Uterus (tissue), 4 donors: ENCODE data around the gene ARVCF. TPM values are rescaled to one million over a fixed set of nuclear protein-coding genes. Genes with fewer than 3 reads are reported as not detected.

Experiments used
- DNase-seq, 2 donors: peaks; one replicate each; pipeline ENCODE4 v3.0.0-alpha.2; 2019 to 2020
- H3K27ac ChIP-seq, 2 donors: fragments of 200-600 bp; sonication (generic); 1 replicate in 1 of 2; 2 replicates in 1 of 2; pipeline ENCODE4 v1.5.1; 2016 to 2018
- H3K27me3 ChIP-seq, 2 donors: fragments of 200-600 bp; sonication (generic); one replicate each; pipeline ENCODE4 v1.5.1; 2018 to 2019; ENCODE audit warnings: control low read depth in 1 of 2
- H3K36me3 ChIP-seq, 2 donors: fragments of 200-600 bp; sonication (generic); one replicate each; pipeline ENCODE4 v1.5.1; 2019; ENCODE audit warnings: control low read depth in 1 of 2
- H3K4me1 ChIP-seq, 2 donors: fragments of 200-600 bp; sonication (generic); one replicate each; pipeline ENCODE4 v1.5.1; 2018 to 2019; ENCODE audit warnings: control low read depth in 1 of 2
- H3K4me3 ChIP-seq, 2 donors: fragments of 200-600 bp; sonication (generic); 1 replicate in 1 of 2; 2 replicates in 1 of 2; pipeline ENCODE4 v1.5.1; 2018 to 2019; ENCODE audit warnings: mild to moderate bottlenecking in 1 of 2
- H3K9me3 ChIP-seq, 2 donors: fragments of 200-600 bp; sonication (generic); one replicate each; pipeline ENCODE4 v1.5.1; 2019; ENCODE audit warnings: control low read depth in 1 of 2
- POLR2A ChIP-seq, 2 donors: fragments of 450-650 bp; IDR thresholded peaks; one replicate each; pipeline ENCODE4 v1.6.1; 2016; ENCODE audit warnings: antibody characterized with exemption in 2 of 2, mild to moderate bottlenecking in 1 of 2, moderate library complexity in 1 of 2
- intact Hi-C: fragments of 100-400 bp; cut with DNase I; formaldehyde crosslinking; loops from one replicate; pipeline ENCODE4 v1.15.1; 2023; ENCODE audit warnings: low total_unique reads
- total RNA-seq, 4 donors: library from RNA; depleted of rRNA in 3 of 4; stranded (reverse); fragments of >200 nt in 3 of 4; gene quantifications; one replicate each; pipeline versions ENCODE4 v1.1.0 to v1.2.4, GENCODE V29; 2014 to 2023
- TF ChIP-seq, protein P1 (sequence below), 4 experiments: fragments of 200-600 bp in 2 of 4; fragments of 450-650 bp in 2 of 4; sonication (generic) in 2 of 4; IDR thresholded peaks; one replicate each; pipeline ENCODE4 v1.5.1; 2016 to 2019; ENCODE audit warnings: antibody characterized with exemption in 4 of 4, mild to moderate bottlenecking in 2 of 4, moderate library complexity in 1 of 4
- donor health status: DM: yes; HTN: yes; CAD: no.

The ARVCF gene
- total RNA-seq, 4 donors from 2014 or later: 1.5 to 43.4 (median 16.6) TPM

DNA sequence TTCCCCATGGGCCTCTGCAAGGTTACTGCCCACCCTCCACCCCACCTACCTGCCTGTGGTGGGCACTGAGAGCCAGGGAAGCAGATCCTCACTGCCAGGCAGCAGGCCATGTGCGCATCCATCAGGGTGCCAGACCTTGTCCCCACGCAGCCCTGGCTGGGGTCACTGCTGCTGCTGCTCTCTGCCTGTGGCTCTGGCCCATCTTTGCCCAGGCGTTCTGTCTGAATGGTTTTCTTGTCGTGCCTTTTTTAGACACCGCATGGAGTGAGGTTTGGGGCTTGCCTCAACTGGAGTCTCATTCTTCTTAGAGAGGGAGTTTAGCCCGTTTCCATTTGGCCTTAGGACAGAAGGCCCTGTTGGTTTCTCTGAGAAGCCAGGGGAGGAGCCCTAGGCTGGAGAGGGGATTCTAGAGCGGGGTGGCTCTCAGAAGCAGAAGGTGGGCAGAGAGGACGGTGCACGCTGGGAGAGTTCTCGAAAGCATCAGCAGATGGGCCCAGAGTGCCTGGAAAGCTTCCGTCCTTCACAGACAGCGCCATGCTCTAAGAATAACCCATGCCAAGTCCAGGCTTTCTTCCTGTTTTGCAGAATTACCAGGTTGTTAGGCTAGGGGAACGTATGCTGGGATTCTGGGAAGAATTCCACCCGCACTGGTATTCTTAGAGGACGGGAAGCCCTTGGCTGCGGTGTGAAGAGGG, 12.4 kb upstream of the ARVCF start:
- H3K9me3 ChIP-seq: no peaks in the 10 kb centered on the region
- TF ChIP-seq, protein P1, sequence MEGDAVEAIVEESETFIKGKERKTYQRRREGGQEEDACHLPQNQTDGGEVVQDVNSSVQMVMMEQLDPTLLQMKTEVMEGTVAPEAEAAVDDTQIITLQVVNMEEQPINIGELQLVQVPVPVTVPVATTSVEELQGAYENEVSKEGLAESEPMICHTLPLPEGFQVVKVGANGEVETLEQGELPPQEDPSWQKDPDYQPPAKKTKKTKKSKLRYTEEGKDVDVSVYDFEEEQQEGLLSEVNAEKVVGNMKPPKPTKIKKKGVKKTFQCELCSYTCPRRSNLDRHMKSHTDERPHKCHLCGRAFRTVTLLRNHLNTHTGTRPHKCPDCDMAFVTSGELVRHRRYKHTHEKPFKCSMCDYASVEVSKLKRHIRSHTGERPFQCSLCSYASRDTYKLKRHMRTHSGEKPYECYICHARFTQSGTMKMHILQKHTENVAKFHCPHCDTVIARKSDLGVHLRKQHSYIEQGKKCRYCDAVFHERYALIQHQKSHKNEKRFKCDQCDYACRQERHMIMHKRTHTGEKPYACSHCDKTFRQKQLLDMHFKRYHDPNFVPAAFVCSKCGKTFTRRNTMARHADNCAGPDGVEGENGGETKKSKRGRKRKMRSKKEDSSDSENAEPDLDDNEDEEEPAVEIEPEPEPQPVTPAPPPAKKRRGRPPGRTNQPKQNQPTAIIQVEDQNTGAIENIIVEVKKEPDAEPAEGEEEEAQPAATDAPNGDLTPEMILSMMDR (IDR thresholded peaks at IDR 0.05): no peak
- no peak for TF ChIP-seq POLR2A (IDR thresholded peaks at IDR 0.05)
- no peaks in the 10 kb centered on the region for H3K4me1 ChIP-seq
- no peak for DNase-seq
- H3K4me3 ChIP-seq: no peak overlapping the region
- no peak overlapping the region for H3K27ac ChIP-seq
- H3K36me3 ChIP-seq: no peaks in the 10 kb centered on the region
- intact Hi-C loops: no loop called here
- H3K27me3 ChIP-seq: no peaks in the 10 kb centered on the region

DNA sequence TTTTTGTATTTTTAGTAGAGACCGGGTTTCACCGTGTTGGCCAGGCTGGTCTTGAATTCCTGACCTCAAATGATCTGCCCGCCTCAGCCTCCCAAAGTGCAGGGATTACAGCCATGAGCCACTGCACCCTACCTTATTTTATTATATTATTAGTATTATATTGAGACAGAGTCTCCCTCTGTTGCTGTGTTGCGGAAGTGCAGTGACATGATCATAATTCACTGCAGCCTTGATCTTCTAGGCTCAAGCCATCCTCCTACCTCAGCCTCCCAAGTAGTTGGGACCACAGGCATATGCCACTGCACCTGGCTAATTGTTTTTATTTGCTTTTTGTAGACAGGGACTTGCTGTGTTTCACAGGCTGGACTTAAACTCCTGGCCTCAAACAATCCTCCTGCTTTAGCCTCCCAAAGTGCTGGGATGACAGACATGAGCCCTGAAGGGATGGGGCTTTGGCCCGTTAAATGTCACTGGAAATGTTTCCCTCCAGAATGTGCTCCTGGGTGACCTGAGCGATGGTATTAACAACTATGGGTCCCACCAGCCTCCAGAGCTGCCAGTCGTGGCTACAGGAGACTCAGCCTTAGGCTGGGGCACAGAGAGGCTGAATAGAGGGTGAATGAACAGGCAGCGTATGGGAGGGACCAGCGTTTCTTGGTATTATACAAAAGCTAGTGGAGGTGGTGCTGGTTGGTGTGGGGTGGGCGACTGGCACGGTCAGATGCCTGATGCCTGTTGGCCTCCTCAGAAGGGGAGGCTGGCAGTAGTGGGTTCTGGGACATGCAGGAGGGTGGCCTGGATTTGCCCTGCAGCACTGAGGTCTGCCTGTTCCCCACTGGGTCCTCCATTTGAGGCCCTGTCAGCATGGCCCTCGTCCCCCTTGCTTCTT, 11.6 kb upstream of the ARVCF start:
- Histone ChIP-seq H3K9me3 (no peaks in the 10 kb centered on the region), H3K36me3 (no peaks in the 10 kb centered on the region), H3K27ac (no peak overlapping the region), H3K27me3 (no peaks in the 10 kb centered on the region), H3K4me1 (no peaks in the 10 kb centered on the region), H3K4me3 (no peak overlapping the region)
- no peak for DNase-seq
- TF ChIP-seq POLR2A (IDR thresholded peaks at IDR 0.05): no peak
- intact Hi-C loops: no loop called here

DNA sequence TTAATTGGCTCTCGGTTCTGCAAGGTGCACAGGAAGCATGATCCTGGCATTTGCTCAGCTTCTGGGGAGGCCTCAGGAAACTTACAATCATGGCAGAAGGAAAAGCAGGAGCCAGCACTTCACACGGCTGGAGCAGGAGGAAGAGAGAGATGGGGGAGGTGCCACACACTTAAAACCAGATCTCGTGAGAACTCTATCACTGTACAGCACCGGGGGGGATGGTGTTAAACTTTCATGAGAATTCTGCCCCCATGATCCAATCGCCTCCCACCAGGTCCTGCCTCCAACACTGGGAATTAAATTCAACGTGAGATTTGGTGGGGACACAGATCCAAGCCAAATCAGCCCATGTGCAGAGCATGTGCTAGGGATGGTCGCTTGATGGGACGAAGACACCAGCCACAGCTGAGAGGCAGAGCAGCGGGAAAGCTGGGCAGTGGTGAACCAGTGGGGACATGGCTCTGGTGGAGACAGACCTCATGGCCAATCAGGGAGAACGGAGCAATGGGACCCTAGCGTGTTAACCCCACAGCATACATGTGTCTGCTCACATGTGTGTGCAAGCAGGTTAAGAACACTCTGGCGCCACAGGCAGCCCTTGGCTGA, 10.5 kb upstream of the ARVCF start:
- intact Hi-C loops: no loop called here
- no peak overlapping the region for H3K4me3 ChIP-seq
- no peak for DNase-seq
- H3K4me1 ChIP-seq: no peaks in the 10 kb centered on the region
- no peak for TF ChIP-seq POLR2A (IDR thresholded peaks at IDR 0.05)
- TF ChIP-seq, protein P1 (IDR thresholded peaks at IDR 0.05): no peak
- H3K9me3 ChIP-seq: no peaks in the 10 kb centered on the region
- H3K36me3 ChIP-seq: no peaks in the 10 kb centered on the region
- no peaks in the 10 kb centered on the region for H3K27me3 ChIP-seq
- no peak overlapping the region for H3K27ac ChIP-seq

DNA sequence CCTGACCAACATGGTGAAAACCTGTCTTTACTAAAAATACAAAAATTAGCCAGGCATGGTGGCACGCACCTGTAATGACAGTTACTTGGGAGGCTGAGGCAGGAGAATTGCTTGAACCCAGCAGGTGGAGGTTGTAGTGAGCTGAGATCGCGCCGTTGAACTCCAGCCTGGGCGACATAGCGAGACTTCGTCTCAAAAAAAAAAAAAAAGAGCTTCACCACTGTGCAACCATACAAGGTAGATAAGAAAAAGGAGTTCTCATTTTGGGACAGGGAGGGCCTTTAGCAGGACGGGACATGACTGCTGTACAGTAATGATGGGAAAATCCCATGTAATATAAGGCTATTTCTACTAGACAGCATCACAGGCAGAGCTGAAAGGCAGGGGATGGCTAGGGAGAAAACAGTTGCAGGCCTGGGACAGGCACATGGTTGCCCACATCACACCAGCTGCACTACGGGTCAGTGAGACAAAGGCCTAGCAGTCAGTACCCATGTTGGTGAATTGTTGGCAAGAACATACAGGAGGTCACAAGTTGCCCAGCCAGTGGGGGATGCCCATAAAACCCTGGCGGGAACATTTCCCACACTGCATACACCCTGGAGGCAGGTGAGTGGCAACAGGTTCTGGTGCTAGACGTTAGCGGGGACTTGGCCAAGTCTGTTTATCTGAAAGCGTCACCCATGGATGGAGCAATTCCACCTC, 9.7 kb upstream of the ARVCF start:
- H3K9me3 ChIP-seq: no peaks in the 10 kb centered on the region
- no peaks in the 10 kb centered on the region for H3K36me3 ChIP-seq
- DNase-seq: no peak
- H3K27me3 ChIP-seq: no peaks in the 10 kb centered on the region
- no peaks in the 10 kb centered on the region for H3K4me1 ChIP-seq
- TF ChIP-seq, protein P1 (IDR thresholded peaks at IDR 0.05): no peak
- no peak for TF ChIP-seq POLR2A (IDR thresholded peaks at IDR 0.05)
- no peak overlapping the region for H3K27ac ChIP-seq
- intact Hi-C loops: no loop called here
- H3K4me3 ChIP-seq: no peak overlapping the region

DNA sequence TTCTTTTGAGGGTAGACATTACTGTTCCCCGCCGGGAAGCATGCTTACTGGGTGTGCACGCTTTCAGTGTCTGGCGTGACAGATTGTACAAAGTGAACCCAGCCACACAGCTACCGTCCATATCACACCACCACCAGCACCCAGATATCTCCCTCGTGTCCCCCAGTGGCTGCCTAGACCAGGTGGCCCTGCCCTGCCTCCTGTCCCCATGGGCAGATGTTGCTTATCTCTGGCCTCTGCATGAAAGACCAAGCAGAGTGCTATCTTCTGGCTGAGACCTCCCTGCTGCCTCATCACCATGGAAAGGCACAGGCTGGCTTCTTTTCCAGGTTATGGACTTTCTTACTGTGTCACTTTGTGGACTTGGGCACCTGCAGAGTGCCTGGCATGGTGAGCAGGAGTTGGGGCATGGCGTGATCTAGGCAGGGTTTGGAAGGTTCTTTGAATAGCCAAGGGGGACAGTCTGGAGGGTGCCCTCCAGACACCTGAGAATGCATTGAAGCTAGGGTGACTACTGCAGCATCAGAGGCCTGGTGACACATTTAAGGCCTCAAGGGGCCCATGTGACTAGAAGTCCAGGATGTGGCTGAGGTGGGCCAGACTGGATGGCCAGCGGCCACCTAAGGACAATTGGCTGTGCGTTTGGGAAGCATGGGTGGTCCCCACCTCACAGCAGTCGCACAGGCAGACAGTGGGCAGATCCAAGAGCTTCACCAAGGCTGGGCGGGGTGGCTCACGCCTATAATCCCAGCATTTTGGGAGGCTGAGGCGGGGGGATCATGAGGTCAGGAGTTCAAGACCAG, 9.0 kb upstream of the ARVCF start:
- H3K4me3 ChIP-seq: no peak overlapping the region
- no peaks in the 10 kb centered on the region for H3K4me1 ChIP-seq
- DNase-seq: no peak
- no peaks in the 10 kb centered on the region for H3K9me3 ChIP-seq
- no peaks in the 10 kb centered on the region for H3K36me3 ChIP-seq
- no peak for TF ChIP-seq POLR2A (IDR thresholded peaks at IDR 0.05)
- TF ChIP-seq, protein P1 (IDR thresholded peaks at IDR 0.05): no peak
- no peak overlapping the region for H3K27ac ChIP-seq
- intact Hi-C loops: no loop called here
- no peaks in the 10 kb centered on the region for H3K27me3 ChIP-seq
